T-helper 1 cell (primary cell): ENCODE data around the gene NHLRC1.

Experiments
- DNase-seq, 5 donors: peaks; one replicate each; pipeline ENCODE4 v3.0.0-alpha.2; 2012 to 2020

The NHLRC1 gene

GRCh38 chr6:18081025-18081668 lies 41.3 kb downstream of the NHLRC1 start:
- no peak for DNase-seq

GRCh38 chr6:18080544-18080943 lies 41.9 kb downstream of the NHLRC1 start:
- DNase-seq = no peak

- DNase-seq = no peak
Observed at GRCh38 chr6:18078866-18079265, 43.6 kb downstream of the NHLRC1 start.

- no peak for DNase-seq
Observed at GRCh38 chr6:18076231-18076630, 46.2 kb downstream of the NHLRC1 start.

GRCh38 chr6:18072841-18073240 lies 49.6 kb downstream of the NHLRC1 start:
- DNase-seq = no peak

GRCh38 chr6:18070486-18070885 lies 52.0 kb downstream of the NHLRC1 start:
- no peak for DNase-seq
